ACHN (cell line): Measurements from ENCODE around the gene CYTH2.
"Not testable (repeated sequence)": the region's sequence is repeated elsewhere in the genome, so short reads cannot be mapped to it uniquely, and the experiment has no call there.

ENCODE experiments used
- DNase-seq: peaks from one replicate; pipeline ENCODE4 v3.0.0-alpha.2; 2015
- in situ Hi-C: cut with HindIII; loops from 2 replicates; pipeline ENCODE4 v1.10.0; 2017; ENCODE audit warnings: low sequenced_read_pairs, low pct_ligation_motif_present, low pct_unique_long_range_greater_than_20kb

CYTH2 gene

GRCh38 chr19:48487544-48487943 is 18.4 kb downstream of the CYTH2 start:
- no peak for DNase-seq
- in situ Hi-C loops = no loop called here

- peak; percentile 87 for DNase-seq
- in situ Hi-C loops = no loop called here
These were observed 18.8 kb downstream of the CYTH2 start for GRCh38 chr19:48487948-48488347.

- in situ Hi-C loops, DNase-seq: not testable (repeated sequence)
These were observed 19.3 kb downstream of the CYTH2 start for GRCh38 chr19:48488478-48488877.

- peak; percentile 61 for DNase-seq
- in situ Hi-C loops = no loop called here
These were observed 20.5 kb downstream of the CYTH2 start for GRCh38 chr19:48489608-48490216.

- DNase-seq = peak; percentile 51
- in situ Hi-C loops = no loop called here
These were observed 22.0 kb downstream of the CYTH2 start for GRCh38 chr19:48490981-48491792.

- in situ Hi-C loops = no loop called here
- no peak for DNase-seq
These were observed 22.6 kb downstream of the CYTH2 start for GRCh38 chr19:48491793-48492123.

- DNase-seq = peak; percentile 94
- in situ Hi-C loops = no loop called here
These were observed 24.0 kb downstream of the CYTH2 start for GRCh38 chr19:48492925-48493717.

- in situ Hi-C loops = no loop called here
- no peak for DNase-seq
These were observed 24.7 kb downstream of the CYTH2 start for GRCh38 chr19:48493718-48494401.

GRCh38 chr19:48495396-48495795 is 26.2 kb downstream of the CYTH2 start:
- in situ Hi-C loops = no loop called here
- no peak for DNase-seq

- in situ Hi-C loops = no loop called here
- DNase-seq = no peak
These were observed 28.0 kb downstream of the CYTH2 start for GRCh38 chr19:48496959-48497727.

- in situ Hi-C loops = no loop called here
- DNase-seq = no peak
These were observed 28.8 kb downstream of the CYTH2 start for GRCh38 chr19:48497728-48498594.

- in situ Hi-C loops = no loop called here
- no peak for DNase-seq
These were observed 29.6 kb downstream of the CYTH2 start for GRCh38 chr19:48498595-48499311.

- in situ Hi-C loops = no loop called here
- no peak for DNase-seq
These were observed 30.3 kb downstream of the CYTH2 start for GRCh38 chr19:48499316-48500090.

GRCh38 chr19:48500830-48501493 is 31.8 kb downstream of the CYTH2 start:
- DNase-seq = no peak
- in situ Hi-C loops = no loop called here

- in situ Hi-C loops = no loop called here
- peak; percentile 72 for DNase-seq
These were observed 32.6 kb downstream of the CYTH2 start for GRCh38 chr19:48501494-48502349.
